HL-60 (cell line): ENCODE results near the gene TBCD.

Experiments used
- GABPA ChIP-seq: IDR thresholded peaks from 2 replicates; pipeline ENCODE4 v1.6.1; 2012; ENCODE audit warnings: low read depth
- POLR2AphosphoS5 ChIP-seq: IDR thresholded peaks from 2 replicates; pipeline ENCODE4 v1.6.1; 2012; ENCODE audit warnings: low read depth
- REST ChIP-seq: IDR thresholded peaks from 2 replicates; pipeline ENCODE4 v1.6.1; 2012; ENCODE audit warnings: low read depth; ENCODE audit not compliant: insufficient replicate concordance
- SPI1 ChIP-seq: IDR thresholded peaks from 2 replicates; pipeline ENCODE4 v1.6.1; 2012; ENCODE audit warnings: low read depth, mild to moderate bottlenecking, borderline replicate concordance
- TF ChIP-seq, protein P1 (sequence below): IDR thresholded peaks from one replicate; pipeline ENCODE4 v1.5.1; 2011; ENCODE audit warnings: low read length, control low read depth, inconsistent platforms; ENCODE audit not compliant: insufficient read depth

GRCh38 chr17:82876149-82876548, 124.3 kb downstream of the TBCD start:
- TF ChIP-seq, protein P1, sequence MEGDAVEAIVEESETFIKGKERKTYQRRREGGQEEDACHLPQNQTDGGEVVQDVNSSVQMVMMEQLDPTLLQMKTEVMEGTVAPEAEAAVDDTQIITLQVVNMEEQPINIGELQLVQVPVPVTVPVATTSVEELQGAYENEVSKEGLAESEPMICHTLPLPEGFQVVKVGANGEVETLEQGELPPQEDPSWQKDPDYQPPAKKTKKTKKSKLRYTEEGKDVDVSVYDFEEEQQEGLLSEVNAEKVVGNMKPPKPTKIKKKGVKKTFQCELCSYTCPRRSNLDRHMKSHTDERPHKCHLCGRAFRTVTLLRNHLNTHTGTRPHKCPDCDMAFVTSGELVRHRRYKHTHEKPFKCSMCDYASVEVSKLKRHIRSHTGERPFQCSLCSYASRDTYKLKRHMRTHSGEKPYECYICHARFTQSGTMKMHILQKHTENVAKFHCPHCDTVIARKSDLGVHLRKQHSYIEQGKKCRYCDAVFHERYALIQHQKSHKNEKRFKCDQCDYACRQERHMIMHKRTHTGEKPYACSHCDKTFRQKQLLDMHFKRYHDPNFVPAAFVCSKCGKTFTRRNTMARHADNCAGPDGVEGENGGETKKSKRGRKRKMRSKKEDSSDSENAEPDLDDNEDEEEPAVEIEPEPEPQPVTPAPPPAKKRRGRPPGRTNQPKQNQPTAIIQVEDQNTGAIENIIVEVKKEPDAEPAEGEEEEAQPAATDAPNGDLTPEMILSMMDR, result no peak
- no peak for TF ChIP-seq GABPA
- TF ChIP-seq REST, result no peak
- no peak for TF ChIP-seq POLR2AphosphoS5
- no peak for TF ChIP-seq SPI1
